NCI-H146 (cell line): ENCODE results near the gene USP34.
"Not testable (repeated sequence)": the region's sequence is repeated elsewhere in the genome, so short reads cannot be mapped to it uniquely, and the experiment has no call there.

Experiments used
- DNase-seq: peaks from one replicate; lab custom pipeline; 2025; lab: John Stamatoyannopoulos, UW

Gene USP34

DNA sequence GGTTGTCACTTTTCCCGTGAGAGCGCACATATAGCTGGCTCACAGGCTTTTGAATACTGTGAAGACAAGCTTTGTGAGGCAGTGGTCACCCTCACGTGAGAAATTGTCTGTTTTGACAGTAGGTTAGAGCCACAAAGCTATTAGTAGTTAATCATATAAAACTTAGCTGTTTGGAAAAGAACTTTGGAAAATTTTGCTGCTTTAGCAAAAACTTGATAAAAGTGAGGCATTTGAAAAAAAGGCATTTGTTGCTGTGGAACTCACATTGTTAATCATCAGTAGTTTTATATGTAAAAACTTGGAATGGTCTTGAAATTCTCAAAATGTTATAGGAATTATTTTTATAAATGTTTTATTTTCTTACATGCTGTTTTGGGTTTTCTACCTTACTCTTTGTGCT lies 286.6 kb downstream of the USP34 start:
- no peak for DNase-seq

DNA sequence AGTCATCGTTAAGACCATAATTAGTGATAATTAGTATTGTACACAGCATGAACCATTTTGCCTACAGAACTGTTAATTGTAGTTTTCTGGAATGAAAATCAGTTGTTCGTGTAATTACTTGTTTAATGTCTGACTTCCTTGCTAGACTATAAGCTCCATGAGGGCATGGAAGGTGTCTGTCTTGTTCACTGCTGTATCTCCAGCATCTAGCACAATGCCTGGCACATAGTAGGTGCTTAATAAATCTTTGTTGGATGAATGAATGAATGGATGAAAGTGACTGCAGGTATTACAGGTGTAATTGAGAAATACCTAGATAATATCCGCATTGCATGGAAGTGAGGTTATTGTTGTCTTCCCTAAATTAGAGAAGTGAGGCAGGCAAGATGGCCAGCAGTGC lies 287.1 kb downstream of the USP34 start:
- DNase-seq = no peak

DNA sequence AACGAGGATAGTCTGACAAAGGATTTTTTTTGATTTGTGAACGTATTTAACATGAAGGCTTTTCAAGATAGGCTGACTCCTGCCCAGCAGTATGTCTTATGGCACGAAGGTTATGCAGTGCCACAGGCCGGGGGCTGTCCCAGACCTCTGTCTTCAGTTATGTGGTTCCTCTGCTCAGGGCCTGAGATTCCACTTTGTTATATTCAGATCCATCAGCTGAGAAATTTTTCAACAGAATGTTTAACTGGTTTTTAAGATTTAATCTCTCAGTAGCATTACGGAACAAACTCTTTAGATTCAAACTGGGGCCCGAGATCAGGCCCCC lies 288.9 kb downstream of the USP34 start:
- no peak for DNase-seq

DNA sequence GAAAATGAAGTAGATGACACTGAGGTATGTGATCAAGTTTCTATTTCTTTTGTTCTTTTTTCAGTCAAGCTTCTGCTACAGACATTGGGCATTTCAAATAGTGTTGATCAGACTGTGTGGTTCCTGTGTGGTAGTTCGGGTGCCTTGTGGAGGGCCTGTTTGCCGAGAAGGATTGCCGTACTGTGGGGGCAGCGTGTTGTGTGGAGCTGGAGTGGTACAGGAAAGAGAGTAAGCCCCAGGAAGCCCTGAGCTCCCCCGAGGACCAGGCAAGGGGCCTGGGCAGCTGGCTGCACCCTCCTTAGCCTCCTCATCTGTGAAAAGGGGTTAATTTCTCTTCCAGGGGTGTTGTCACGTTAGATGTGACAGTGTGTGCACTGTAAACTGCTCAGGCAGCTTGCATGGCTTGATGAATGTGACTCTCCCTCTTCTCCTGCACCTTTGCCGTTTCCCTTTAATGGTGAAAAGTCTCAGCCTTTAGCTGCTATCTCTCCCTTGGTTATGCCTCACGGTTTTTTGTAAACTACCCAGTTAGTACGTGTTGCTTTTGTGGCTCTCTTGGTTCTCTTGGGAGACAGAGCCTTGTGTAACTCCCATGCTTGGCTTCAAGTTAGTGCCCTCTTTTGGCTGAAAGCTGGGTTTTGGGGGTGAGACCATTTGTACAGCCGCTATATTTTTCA lies 289.4 kb downstream of the USP34 start:
- no peak for DNase-seq

DNA sequence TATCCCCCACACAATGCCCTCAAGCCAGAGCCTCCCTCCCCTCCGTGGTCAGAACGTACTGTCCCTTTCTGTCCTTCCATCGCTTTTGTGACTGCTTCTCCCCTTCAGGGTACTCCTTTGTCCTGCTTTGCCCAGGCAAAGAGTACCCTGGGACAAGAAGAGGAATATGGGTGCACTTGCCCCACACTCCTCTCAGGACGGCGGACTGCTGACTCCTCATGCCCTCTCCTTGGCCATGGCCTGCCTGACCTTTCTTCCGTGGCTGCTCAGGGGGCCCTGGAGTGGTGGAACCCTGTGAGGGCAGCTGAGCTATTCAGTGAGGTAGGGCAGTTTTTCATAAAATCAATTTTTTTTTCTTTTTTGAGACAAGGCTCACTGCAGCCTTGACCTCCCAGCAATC lies 290.2 kb downstream of the USP34 start:
- no peak for DNase-seq

DNA sequence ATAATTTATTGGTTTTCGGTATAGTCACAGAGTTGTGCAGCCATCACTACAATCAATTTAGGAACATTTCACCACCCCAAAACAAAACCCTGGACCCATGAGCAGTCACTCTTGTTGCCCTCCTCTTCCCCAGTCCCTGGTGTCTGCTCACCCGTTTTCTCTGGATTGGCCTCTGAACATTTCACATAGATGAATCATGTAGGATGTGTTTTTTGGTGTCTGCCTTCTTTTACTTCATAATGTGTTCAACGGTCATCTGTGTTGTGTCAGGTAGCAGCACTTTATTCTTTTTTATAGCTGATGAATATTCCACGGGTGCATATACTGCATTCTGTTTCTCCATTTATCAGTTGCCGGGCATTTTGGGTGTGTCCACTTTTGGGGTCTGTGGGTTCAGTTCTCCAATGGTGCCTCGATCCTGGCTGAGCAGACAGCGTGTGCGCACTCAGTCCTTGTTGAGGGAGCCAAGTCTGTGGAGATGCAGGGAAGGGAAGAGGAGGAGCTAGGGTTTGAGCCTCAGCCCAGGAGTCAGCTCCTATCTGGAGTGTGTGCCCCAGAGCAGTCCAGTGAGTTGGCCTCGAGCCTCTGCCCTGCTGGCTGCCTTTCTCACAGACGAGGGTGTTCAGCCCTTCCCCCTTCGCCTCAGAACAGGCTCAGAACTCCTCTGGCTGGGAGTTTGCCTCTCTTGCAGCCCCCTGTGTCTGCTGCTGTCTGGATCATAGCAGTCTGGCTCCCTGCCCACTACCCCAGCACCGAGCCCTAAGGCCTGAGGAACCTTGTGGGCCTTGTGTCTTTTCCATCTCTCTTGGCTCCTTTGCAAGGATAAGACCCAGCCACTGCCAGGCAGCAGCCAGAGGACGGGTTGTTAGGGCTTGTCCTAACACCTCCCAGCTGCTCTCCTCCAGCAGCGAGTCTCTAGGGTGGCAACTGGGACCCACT lies 290.9 kb downstream of the USP34 start:
- no peak for DNase-seq

DNA sequence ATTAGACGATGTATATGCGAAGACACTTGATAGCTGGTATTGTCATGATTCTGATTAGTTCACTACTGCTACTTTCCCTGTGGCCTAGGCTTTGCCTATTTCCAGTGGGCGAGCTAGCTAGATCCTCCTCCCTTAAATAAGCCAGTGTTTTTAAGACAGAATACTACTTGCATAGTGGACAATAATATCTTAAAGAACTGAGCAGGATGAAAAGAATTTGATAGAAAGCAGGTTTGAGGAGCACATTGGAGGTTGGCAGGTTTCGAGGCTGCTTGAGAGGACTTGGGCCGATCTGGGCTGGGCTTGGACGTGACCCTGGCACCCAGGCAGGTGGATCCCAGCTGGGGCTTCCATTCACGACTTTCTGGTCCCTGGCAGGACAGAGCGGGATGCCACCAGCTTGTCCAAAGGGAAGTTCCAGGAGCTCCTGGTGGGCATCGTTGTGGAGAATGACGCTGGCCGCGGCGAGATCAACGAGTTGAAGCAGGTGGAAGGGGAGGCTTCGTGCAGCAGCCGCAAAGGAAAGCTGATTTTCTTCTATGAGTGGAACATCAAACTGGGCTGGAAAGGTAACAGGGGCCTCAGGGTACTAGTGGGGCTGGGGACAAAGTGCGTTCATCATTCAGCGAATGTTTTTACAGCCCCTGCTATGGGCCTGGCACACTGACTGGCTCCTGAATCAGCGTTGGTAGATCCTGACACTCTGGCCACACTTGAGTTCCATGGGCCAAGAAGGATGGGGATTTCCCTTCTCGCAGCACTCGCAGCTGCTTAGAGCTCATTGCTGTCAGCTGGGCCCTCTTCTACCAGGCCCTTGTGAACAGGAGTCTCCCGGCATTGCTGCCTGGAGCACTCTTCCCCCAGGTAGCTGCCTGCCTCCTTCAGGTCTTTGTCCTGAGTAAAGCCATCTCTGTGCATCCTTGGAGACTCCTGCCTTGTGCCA lies 292.0 kb downstream of the USP34 start:
- DNase-seq = no peak

DNA sequence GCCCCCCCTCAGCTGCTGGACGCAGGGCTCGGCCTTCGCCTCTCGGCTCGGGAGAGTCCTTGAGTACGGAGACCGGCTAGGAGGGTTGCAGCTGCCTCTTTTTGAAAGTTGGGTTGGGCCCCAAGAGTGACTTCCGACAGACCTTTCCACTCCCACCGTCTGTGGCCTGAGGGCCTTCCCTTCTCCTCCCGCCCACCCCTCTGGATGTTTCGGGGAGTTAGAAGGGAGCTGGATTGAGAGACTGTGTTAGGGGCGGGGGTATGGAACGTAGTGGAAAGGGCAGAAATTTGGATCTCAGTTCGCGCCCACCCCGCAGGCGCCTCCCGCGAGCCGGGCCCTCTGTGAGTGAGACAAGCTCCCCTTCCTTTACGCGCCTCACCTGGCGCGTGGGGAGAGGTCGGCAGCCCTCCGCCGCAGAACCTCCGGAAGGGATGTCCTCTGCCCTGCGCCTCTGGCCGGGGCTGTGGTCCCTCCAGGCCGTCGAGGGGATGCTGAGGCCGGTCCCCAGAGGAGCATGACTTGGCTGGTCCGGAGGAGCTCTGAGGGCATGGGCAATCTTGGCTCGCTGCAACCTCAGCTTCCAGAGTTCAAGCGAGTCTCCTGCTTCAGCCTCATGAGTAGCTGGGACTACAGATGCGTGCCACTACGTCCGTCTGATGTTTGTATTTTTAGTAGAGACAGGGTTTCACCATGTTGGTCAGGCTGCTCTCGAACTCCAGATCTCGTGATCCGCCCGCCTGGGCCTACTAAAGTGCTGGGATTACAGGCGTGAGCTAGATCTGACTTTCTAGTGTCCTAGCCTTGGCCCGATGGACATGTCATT lies 292.9 kb downstream of the USP34 start:
- peak; percentile 65 for DNase-seq

DNA sequence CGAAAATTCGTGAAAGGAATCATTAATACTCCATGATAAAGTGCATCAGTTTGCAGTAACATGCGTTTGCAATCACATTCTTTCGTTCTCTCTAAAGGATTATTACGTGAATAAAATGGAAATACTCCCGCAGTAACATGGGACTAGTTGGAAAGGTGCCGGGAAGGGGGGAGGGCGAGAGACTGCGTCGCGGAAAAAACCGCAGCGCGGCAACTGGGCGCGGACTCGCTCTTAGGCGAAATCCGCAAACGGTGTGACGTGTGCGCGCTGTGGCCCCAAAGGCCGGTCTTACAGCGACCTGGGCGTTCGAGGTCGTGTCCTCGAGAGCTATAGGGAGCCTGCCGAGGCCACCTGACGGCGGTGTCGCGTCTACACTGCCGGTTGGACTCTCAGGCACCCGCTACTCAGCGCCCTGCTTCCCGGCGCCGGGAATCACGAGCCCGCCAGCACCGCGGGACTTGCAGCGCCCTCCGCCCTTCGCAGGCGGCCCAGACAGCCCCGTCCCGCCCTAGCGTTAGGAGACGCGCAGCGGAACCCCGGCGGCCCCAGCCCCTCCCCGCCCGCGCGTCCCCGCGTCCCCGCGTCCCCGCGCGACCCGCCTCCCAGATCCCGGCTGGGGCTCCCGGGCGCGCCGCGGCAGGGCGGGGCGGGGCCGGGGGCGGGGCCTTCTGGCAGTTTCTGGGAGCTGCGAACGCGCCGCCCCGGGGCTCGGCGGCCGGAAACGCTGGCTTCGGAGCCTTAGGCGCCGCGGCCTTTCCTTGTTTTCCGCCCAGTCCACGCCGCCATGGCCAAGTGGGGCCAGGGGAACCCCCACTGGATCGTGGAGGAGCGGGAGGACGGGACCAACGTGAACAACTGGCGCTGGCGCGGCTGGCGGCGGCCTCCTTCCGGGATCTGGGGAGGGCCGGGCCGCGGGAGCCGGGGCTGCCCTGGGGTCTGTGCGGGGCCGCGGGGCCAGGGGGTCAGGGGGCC lies 293.8 kb downstream of the USP34 start:
- DNase-seq = peak; percentile 92

DNA sequence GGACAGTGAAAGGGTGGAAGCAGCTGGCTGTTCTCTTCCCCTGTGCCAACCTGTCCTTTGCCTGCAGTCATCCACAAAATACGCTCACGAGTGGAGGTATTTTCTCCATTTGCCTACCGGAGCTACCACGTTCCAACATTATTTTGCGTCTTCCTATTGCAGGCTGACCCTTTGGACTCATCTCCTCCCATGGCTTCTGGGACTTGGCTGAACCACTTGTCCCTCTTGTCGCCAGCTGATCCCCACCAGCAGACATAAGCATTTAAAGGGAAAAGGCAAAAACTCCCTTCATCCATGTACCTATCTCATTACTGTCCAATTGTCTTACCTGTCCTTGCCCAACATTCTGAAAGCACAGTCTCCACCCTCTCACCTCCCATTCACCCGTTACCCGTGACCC lies 295.9 kb downstream of the USP34 start:
- no peak for DNase-seq

DNA sequence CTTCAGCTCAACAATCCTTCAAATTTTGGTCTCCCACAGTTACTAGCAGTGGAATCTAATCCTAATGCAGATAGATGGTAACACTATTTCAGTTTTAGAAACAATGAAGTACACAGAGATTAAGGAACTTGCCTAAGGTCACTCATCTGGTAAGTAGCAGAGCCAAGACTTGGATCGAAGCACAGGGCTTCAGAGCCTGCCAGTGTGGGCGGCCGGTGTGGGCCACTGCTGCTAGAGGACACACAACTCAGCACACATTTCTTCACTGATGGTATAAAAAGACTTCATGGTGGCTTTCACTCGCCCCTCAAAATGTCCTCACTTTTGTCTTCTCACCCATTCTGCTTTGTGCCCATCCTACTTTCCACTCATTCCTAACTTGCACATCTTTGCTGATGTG lies 297.8 kb downstream of the USP34 start:
- DNase-seq = no peak

DNA sequence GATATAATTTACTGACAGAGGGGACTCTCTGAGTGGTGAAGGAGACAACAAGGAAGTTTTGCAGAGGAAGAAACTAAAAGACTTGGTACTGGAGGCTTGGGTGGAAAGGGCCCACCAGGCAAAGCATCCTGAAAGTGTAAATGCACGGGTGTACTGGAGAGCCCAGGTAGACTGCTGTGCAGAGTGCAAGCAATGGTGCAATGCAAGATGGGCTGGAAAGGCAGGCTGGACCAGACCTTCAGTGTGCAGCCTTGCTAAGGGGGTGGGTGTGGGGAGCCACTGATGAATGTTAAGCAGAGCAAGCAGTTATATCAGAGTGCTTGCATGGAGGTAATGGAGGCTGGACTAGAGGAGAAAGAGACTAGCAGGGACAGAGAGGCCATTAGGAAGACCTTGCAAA lies 298.2 kb downstream of the USP34 start:
- no peak for DNase-seq

DNA sequence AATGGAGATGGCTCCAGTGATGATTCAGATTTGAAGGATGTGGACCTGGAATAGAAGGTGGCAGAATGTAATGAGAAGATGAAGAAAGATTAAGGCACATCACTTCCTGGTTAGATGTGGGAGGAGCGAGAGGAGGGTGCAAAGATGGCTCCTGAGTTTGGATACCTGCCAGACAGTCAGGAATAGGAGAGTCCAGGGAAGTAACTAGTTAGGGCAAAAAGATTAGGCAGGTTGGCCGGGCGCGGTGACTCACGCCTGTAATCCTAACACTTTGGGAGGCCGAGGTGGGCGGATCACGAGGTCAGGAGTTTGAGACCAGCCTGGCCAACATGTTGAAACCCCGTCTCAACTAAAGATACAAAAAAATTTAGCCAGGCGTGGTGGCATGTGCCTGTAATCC lies 303.3 kb downstream of the USP34 start:
- no peak for DNase-seq

DNA sequence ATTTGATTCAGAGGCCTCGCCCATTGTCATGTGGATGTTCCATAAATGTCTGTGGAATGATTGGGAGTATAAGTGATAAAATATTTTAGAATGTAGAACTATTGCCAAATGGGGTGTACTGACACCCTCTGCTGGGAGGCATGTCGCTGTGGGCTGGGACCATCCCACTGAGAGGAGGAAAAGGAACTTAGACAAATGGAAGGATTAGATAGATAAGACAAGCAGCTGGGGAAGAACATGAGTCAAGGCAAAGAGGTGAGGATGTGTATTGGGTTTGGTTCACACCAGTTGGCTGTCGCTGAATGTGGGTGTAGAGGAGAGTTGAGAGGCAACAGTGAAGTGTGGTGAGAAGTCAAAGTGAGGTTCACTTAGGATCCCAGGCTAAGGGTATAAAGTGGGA lies 304.9 kb downstream of the USP34 start:
- no peak for DNase-seq

DNA sequence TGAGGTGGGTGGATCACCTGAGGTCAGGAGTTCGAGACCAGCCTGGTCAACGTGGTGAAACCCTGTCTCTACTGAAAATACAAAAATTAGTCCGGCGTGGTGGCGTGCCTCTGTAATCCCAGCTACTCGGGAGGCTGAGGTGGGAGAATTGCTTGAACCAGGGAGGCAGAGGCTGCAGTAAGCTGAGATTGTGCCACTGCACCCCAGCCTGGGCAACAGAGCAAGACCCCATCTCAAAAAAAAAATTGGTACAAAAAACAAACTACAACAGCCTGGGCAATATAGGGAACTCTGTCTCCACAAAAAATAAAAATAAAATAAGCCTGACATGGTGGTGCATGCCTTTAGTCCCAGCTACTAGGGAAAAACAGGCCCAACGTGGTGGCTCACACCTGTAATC lies 305.8 kb downstream of the USP34 start:
- DNase-seq = not testable (repeated sequence)

DNA sequence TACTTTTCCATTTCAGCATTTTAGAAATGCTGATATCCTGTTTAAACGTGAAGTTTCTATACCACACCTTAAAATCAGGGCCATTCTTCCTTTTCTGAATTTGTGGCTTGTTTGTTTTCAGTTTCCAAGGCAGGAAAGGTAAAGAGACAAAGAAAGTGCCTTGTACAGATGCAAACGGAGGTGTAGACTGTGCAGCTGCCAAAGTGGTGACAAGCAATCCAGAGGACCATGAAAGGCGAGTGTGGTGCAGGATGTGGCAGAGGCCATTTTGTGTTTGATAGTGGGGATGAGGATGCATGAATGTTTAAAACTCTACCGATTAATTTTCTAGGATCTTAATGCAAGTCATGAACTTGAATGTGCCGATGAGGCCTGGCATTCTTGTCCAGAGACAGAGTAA lies 308.2 kb downstream of the USP34 start:
- DNase-seq = no peak

DNA sequence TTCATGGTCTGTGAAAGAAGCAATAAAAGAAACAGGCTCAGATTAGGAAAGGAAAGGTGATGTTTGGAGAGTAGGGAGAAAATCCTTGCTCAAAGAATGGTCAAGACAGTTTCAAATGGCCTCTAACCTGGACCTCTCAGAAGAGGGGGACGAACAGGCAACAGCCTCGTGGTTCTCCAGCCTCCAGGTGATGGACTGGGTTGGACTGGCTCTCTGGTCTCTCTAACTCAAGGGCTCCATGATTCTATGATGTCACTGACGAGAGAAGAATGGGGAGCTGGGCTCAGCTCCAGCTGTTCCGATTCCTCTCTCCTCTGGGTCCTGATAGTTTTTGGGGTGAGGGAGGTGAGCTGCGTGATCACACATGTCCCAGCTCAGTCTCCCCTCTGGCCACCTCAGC lies 309.0 kb downstream of the USP34 start, which contains the start of gene C2orf74:
Gene C2orf74, plus strand, starts transcription at position 301 of the 400 bp plus-strand sequence. CDS start 327 bp downstream, outside the sequence.
- no peak for DNase-seq

DNA sequence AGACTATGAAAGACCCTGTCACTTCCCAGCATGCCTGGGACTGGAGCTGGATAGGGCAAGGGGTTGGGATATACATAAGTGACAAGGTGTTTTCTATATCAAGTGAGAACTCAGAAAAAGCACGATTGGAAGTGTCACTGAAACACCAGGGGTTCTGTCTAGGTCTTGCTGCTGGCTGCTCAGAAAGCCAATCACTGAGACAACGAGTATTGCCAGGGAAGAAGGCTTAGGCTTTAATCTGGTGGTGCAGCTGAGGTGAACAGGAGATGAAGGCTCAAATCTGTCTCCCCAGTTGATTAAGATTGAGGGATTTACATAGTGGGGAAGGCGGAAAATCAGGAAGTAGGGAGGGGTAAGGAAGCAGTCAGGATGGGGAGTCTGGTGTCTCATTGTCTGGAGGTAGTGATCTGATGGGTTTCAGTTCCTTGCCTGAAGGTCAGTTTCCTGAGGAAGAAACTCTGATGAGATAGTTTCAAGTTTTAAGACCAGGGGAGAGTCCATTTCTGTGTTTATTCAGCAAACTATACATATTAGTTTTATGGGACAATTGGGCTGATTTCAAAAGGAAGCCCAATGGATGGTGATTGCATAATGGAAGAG lies 312.4 kb downstream of the USP34 start:
- no peak for DNase-seq

DNA sequence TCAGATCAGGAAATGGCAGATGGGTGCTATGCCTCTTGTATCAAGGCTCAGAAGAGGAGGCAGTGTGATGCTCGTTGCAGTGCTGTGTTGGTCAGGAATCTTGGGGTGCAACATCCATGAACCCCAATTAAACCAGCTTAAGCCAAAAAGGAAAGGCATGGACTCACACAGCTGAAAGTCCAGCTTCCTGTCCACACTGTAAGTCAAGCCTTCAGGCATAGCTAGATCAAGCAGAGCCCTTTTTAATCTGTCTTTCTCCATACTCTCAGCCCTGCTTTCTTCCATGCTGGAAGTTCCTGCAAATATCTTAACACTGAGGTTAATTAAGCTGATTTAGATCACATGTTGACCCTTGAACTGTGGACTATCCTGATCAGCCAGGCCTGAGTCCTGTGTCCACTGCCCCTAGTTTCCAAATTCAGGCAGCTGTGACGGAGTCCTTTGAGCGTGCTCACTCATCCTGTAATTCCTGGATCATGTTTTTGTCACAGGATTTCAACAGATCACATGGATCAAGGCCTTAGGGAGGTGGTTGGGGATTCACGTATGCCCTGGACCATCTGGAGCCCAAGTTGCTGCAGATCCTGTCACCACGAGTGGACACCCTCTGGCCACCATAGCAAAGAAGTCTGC lies 313.4 kb downstream of the USP34 start:
- DNase-seq = no peak
